SK-N-SH (cell line): ENCODE measurements around the gene GRAMD2B. TPM values are rescaled to one million over a fixed set of nuclear protein-coding genes. Genes with fewer than 3 reads are reported as not detected.

Source experiments
- CTCF ChIA-PET: fragments of 300-600, 350-600 bp; formaldehyde crosslinking; extraction: SDS; loops from one replicate; lab custom pipeline; 2021; lab: Yijun Ruan, JAX
- POLR2A ChIA-PET: fragments of 350-600 bp; sonication (Branson Sonifier 250); formaldehyde crosslinking; extraction: SDS; loops from one replicate; lab custom pipeline; 2020; ENCODE audit warnings: antibody characterized with exemption, inconsistent platforms; lab: Yijun Ruan, JAX
- DNase-seq: peaks from one replicate; pipeline ENCODE4 v3.0.0; 2012
- H2AFZ ChIP-seq: fragments of 200-600 bp; sonication (generic); 2 replicates; pipeline ENCODE4 v1.8.1; 2016; ENCODE audit warnings: antibody characterized with exemption, mild to moderate bottlenecking, low read depth
- H3F3A ChIP-seq: fragments of 200-600 bp; sonication (generic); replicated peaks from 2 replicates; pipeline ENCODE3; 2016; ENCODE audit warnings: antibody characterized with exemption, mild to moderate bottlenecking; ENCODE audit not compliant: insufficient read depth
- H3K27ac ChIP-seq, 2 experiments: fragments of 200-500 bp in 1 of 2; fragments of 200-600 bp in 1 of 2; sonication (Bioruptor generic) in 1 of 2; sonication (generic), shearing (Covaris generic) in 1 of 2; 2 replicates each; pipeline versions ENCODE4 v1.5.1 to v1.6.1; 2014 to 2016; ENCODE audit warnings: low read depth in 2 of 2, inconsistent platforms in 1 of 2, low read length in 1 of 2, mild to moderate bottlenecking in 1 of 2, mixed read lengths in 1 of 2
- H3K27me3 ChIP-seq: fragments of 200-600 bp; sonication (generic), shearing (Covaris generic); 2 replicates; pipeline ENCODE4 v1.6.1; 2016; ENCODE audit warnings: mixed run types; ENCODE audit not compliant: insufficient read depth
- H3K36me3 ChIP-seq, 2 experiments: fragments of 200-500 bp in 1 of 2; fragments of 200-600 bp in 1 of 2; sonication (Bioruptor generic) in 1 of 2; sonication (generic) in 1 of 2; replicated peaks in 1 of 2; 2 replicates each; pipeline versions ENCODE3 to v1.5.1; 2014 to 2016; ENCODE audit warnings: low read length in 1 of 2, mild to moderate bottlenecking in 1 of 2; ENCODE audit not compliant: insufficient read depth in 2 of 2, control insufficient read depth in 1 of 2
- H3K4me1 ChIP-seq, 2 experiments: fragments of 200-500 bp in 1 of 2; fragments of 200-600 bp in 1 of 2; sonication (Bioruptor generic) in 1 of 2; sonication (generic), shearing (Covaris generic) in 1 of 2; 2 replicates each; pipeline versions ENCODE4 v1.5.1 to v1.6.1; 2014 to 2016; ENCODE audit warnings: low read depth in 1 of 2, low read length in 1 of 2, mixed run types in 1 of 2; ENCODE audit not compliant: insufficient read depth in 2 of 2, control insufficient read depth in 1 of 2
- H3K4me2 ChIP-seq: fragments of 200-600 bp; sonication (generic), shearing (Covaris generic); 2 replicates; pipeline ENCODE4 v1.6.1; 2017; ENCODE audit warnings: mixed run types
- H3K4me3 ChIP-seq, 2 experiments: fragments of 200-500 bp in 1 of 2; fragments of 200-600 bp in 1 of 2; sonication (Bioruptor generic) in 1 of 2; sonication (generic), shearing (Covaris generic) in 1 of 2; 2 replicates each; pipeline versions ENCODE4 v1.5.1 to v1.8.1; 2014 to 2016; ENCODE audit warnings: low read depth in 2 of 2, inconsistent platforms in 1 of 2, low read length in 1 of 2, mild to moderate bottlenecking in 1 of 2, mixed read lengths in 1 of 2, moderate library complexity in 1 of 2
- H3K79me2 ChIP-seq: fragments of 200-600 bp; sonication (generic); 2 replicates; pipeline ENCODE4 v1.8.1; 2017; ENCODE audit warnings: mild to moderate bottlenecking; ENCODE audit not compliant: insufficient read depth
- H3K9ac ChIP-seq: fragments of 200-600 bp; sonication (generic); 2 replicates; pipeline ENCODE4 v1.6.1; 2017; ENCODE audit warnings: mixed run types
- H3K9me2 ChIP-seq: fragments of 200-600 bp; sonication (generic); 2 replicates; pipeline ENCODE4 v1.6.1; 2017; ENCODE audit warnings: mixed run types
- H3K9me3 ChIP-seq: fragments of 200-600 bp; sonication (generic); 2 replicates; pipeline ENCODE4 v1.6.1; 2017; ENCODE audit warnings: mixed run types, mild to moderate bottlenecking, moderate library complexity
- H4K20me1 ChIP-seq: fragments of 200-600 bp; sonication (generic); 2 replicates; pipeline ENCODE4 v1.6.1; 2017; ENCODE audit warnings: mild to moderate bottlenecking, mixed run types; ENCODE audit not compliant: insufficient read depth
- ELF1 ChIP-seq: IDR thresholded peaks from 2 replicates; pipeline ENCODE4 v1.4.0; 2012
- EZH2phosphoT487 ChIP-seq: fragments of 200-600 bp; sonication (generic); IDR thresholded peaks from 2 replicates; pipeline ENCODE4 v1.6.1; 2017; ENCODE audit warnings: low read depth, mixed run types, mild to moderate bottlenecking, antibody characterized with exemption, moderate library complexity, borderline replicate concordance
- IRF3 ChIP-seq: fragments of 150-350 bp; IDR thresholded peaks from 2 replicates; pipeline ENCODE4 v1.6.1; 2016; ENCODE audit warnings: mild to moderate bottlenecking, low read depth, low read length
- POLR2AphosphoS5 ChIP-seq: IDR thresholded peaks from 2 replicates; pipeline ENCODE4 v1.6.1; 2012; ENCODE audit warnings: low read depth, low read length
- REST ChIP-seq: IDR thresholded peaks from 2 replicates; pipeline ENCODE4 v1.6.1; 2012; ENCODE audit warnings: mild to moderate bottlenecking, low read depth, low read length, moderate library complexity
- SIN3A ChIP-seq: IDR thresholded peaks from 2 replicates; pipeline ENCODE4 v1.6.1; 2012; ENCODE audit warnings: low read depth, mild to moderate bottlenecking, low read length, moderate library complexity, borderline replicate concordance
- TCF12 ChIP-seq: IDR thresholded peaks from 2 replicates; pipeline ENCODE4 v1.4.0; 2012
- TEAD4 ChIP-seq: IDR thresholded peaks from 2 replicates; pipeline ENCODE4 v1.4.0; 2012; ENCODE audit warnings: mild to moderate bottlenecking, borderline replicate concordance; ENCODE audit not compliant: insufficient read depth
- USF2 ChIP-seq: fragments of 150-350 bp; IDR thresholded peaks from 2 replicates; pipeline ENCODE4 v1.6.1; 2017; ENCODE audit warnings: antibody characterized with exemption, low read length, low read depth, borderline replicate concordance
- YY1 ChIP-seq: IDR thresholded peaks from 2 replicates; pipeline ENCODE4 v1.4.0; 2012; ENCODE audit warnings: low read depth, mild to moderate bottlenecking
- ZBTB33 ChIP-seq: IDR thresholded peaks from 2 replicates; pipeline ENCODE4 v1.4.0; 2012; ENCODE audit warnings: low read depth, borderline replicate concordance
- WGBS: methylation state at CpG from one replicate; pipeline ENCODE4 v1.1.6; 2017; ENCODE audit warnings: low lambda C conversion rate; 5-methylcytosine and 5-hydroxymethylcytosine counted together
- polyA plus RNA-seq, 3 experiments: library from polyadenylated mRNA; depleted of rRNA; stranded (reverse); fragments of >200 nt; gene quantifications; 2 replicates each; pipeline ENCODE4 v1.2.3, GENCODE V29; 2012

GRAMD2B gene
- polyA plus RNA-seq, 1 of the 3 experiments (the other 2 are of a cell fraction) = 16.0 TPM

- TF ChIP-seq IRF3 (no peak), ZBTB33 (no peak), ELF1 (no peak)
Observed at GRCh38 chr5:126456217-126456820, 33.1 kb downstream of the GRAMD2B start (continued).

- Histone ChIP-seq H4K20me1 (no peaks in the 10 kb centered on the region), H3K9ac (no peak overlapping the region), H3K79me2 (peaks cover 16% of the 10 kb centered on the region), H3K4me3 (no peak overlapping the region), H2AFZ (no peak overlapping the region), H3K9me2 (no peaks in the 10 kb centered on the region), H3K4me1 (no peaks in the 10 kb centered on the region; a peak in 1 of 4 replicates), H3K27ac (no peak overlapping the region), H3F3A (no peaks in the 10 kb centered on the region), H3K4me2 (no peak overlapping the region), H3K27me3 (no peaks in the 10 kb centered on the region), H3K36me3 (peaks cover 0 to 5% of the 10 kb centered on the region in 2 experiments), H3K9me3 (no peaks in the 10 kb centered on the region)
- no peak for DNase-seq
- WGBS = 97% methylated on average over 4 of the region's 4 CpGs
- POLR2A ChIA-PET = no interaction called here
- CTCF ChIA-PET = no interaction called here
- no peak for TF ChIP-seq EZH2phosphoT487
- no peak for TF ChIP-seq TEAD4
- TF ChIP-seq USF2 = no peak
- TF ChIP-seq REST = 0 out of 2 replicates have a peak, but pooled peaks have one; percentile 20
- no peak for TF ChIP-seq POLR2AphosphoS5
- TF ChIP-seq ZBTB33 = no peak
- TF ChIP-seq SIN3A = no peak
- TF ChIP-seq TCF12 = no peak
- TF ChIP-seq YY1 = no peak
Observed at GRCh38 chr5:126460459-126460858, 37.2 kb downstream of the GRAMD2B start.
